ENCODE results near the gene SPG21.

SPG21 gene

DNA sequence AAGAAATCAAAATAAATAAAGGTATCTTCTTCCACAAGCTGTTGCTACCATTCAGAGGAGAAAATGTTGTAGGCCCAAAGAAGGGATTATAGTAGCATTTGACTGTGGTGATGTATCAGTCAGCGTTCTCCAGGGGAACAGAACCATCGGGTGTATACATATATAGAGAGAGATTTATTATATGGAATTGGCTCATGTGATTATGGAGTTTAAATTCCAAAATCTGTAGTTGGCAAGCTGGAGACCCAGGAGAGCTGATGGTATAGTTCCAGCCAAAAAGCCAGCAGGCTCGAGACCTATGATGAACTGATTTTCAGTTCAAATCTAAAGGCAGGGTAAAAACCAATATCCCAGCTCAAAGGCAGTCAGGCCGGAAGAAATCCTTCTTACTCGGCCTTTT is 7.4 kb upstream of the SPG21 start:
- H3K27ac ChIP-seq, result no peak overlapping the region
- no peak for DNase-seq (ENCODE audit: low read depth, low spot score)

DNA sequence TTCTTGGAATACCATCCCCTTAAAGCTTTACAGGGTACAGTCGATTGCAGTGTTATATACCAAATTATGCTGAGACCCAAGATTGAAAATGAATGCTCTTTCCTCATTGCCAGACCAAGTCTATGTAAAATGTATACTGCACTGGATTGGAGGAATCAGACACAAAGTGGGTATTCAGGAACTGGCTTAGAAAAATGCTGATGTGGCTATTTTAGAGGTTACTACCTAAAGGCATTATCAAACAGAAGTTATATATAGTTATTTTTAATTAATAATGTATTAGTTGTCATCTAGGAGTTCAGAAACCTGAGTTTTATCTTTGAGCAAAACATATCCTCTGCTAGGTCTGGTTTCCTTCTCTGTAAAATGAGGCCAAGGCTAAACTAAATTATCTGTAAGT is 3.6 kb upstream of the SPG21 start:
- no peak for DNase-seq (ENCODE audit: low read depth, low spot score)
- H3K27ac ChIP-seq, result no peak overlapping the region

DNA sequence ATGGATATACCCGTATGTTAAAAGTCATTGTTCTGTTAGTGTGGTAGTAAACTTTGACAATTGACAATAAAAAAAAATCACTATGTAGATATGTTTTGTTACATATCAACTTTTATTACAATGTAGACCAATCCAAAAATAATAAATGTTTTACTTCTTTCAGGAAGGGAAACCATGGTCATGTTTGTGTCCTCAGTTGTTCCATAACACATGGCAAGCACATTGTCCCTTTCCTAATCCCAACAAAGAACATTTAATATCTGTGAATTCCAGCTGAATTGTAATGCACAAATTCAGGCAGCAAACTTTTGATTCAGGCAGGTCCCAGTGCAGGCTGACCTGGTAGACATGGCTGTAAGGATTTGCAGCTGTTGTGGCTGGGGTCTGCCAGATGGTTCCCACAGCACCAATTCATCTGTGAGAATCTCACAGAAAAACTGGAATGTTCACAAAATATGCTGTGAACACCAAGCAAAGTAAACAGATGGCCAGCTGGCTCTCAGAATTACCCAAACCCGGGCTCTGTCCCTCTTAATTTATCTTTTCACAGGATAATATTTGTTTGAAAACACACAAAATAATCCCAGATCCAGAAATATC is 1.9 kb upstream of the SPG21 start:
- DNase-seq (ENCODE audit: low read depth, low spot score), result no peak
- no peak overlapping the region for H3K27ac ChIP-seq

DNA sequence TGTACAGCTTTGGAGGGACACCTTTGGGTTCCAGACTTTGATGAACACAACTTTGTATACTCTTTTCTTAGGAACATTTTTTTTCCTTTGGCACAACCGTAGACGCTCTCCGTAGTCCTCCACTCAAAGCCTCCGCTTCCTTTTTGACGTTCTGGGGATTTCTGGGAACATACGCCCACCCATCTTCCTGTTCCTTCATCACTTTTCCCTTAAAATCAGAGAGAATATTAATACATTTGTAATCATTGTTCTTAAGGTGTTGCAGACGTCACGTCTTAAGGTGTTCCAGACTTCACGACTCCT is 405 bp upstream of the SPG21 start:
- H3K27ac ChIP-seq, result peak overlapping the region; percentile 62
- DNase-seq (ENCODE audit: low read depth, low spot score), result no peak

DNA sequence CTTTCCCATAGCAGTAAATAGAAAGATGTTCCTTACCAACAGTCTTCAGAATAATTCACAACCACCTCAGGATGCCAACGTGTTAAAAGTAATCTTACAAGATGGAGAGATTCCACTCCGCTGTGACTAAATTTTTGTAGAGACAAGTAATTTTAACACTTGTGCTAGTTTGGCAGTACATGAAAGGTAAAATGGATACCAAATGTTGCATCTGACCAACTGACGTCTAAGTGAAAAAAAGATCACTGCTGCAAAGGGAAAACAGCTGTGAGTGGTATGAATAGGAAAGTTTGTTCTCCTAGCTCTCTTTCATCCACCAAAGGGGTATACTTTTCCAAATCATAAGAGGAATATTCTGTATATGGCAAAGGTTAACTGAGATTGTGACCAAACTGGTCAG is 2.6 kb downstream of the SPG21 start:
- no peak for DNase-seq (ENCODE audit: low read depth, low spot score)
- no peak overlapping the region for H3K27ac ChIP-seq

DNA sequence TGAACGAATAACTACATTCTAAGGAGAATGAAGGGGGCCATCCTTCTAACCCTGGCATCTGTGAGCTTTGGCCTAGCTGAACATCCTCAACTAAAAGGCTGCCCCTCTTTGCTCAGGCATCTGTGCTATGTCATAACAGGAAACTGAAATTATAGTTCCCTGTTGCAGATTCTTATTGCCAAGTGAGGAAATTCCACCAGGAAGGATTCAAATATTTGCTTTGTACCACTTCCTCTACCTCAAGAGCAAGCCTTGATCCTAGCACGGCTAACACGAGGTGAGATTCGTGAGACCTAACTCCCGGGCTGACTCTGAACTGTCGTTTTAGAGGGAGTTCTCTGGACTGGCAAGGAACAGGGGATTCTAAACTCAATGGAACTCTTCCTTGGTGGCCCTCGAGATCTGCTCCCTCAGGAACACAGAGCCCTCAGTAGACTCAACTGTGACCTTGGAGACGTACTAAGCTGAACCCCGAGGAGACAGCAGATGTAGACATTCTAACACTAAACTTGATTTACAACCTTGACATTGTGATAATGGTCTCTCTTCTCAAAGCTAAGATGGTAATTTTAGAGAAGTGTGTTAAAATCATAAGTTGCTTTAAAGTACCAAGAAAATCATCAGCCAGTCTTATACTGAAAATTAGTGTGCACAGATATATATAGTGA is 4.2 kb downstream of the SPG21 start:
- no peak for DNase-seq (ENCODE audit: low read depth, low spot score)
- H3K27ac ChIP-seq, result peak overlapping the region; percentile 47

DNA sequence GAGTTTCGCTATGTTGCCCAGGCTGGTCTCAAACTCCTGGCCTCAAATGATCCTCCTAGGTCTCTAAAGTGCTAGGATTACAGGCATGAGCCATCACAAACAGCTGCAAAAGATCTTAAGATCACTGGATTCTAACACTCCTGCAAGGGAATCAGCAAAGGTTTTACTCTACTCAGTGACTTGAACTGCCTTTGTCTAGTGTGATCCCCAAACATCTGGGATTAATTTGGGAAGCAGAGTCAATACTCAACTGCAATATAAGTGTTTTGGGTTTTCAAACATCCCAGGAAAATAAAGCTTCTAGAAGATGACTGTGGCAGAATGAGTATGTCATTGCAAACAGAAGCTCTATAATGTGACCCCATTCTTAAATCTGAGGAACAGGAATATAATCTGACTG is 7.2 kb downstream of the SPG21 start:
- DNase-seq (ENCODE audit: low read depth, low spot score), result no peak

DNA sequence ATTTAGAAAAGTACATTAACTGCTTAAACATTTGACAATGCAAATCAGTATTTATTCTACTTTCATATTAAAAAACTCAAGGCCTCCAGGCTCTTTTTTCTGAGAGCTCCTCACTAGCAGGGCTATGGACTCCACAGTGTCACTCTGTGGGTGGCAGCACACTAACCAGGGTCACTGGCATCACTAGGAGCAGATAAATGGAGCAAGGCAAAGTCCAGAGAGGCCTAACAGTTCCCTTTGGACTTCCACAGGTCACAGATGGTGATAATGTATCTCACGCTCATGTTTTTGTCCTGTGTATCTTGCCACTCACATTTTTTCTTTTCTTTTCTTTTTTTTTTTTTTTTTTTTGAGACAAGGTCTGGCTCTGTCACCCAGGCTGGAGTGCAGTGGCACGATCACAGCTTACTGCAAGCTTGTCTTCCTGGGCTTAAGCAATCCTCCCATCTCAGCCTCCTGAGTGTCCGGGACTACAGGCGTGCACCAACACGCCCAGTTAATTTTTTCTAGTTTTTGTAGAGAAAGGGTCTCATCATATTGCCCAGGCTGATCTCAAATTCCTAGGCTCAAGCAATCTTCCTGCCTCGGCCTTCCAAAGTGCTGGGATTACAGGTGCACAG is 7.8 kb downstream of the SPG21 start:
- no peak for DNase-seq (ENCODE audit: low read depth, low spot score)
- no peak overlapping the region for H3K27ac ChIP-seq

More for the DNA sequence above, 7.2 kb downstream of the SPG21 start:
- no peak overlapping the region for H3K27ac ChIP-seq

DNA sequence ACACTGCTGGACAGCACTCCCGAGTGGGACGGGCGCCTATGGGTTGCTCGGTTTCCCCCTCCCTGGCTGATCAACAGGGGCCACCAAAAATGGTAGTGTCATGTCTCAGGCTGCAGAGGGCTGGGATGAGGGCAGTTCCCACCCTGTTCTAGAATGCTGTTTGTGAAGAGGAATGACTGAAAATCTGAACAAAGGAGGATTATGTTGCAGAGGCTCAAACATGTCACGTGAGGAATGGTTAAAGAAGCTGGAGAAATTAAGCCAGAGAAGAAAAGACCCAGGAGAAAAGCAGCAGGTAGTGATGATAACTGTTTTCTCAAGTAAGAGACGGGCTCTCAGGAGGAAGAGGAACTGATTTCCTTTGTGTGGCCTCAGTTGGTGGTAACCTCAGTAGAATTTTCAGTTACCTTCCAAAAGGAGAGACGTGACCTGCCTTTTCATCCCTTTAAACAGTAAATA is 10.4 kb downstream of the SPG21 start:
- H3K27ac ChIP-seq, result no peak overlapping the region
- DNase-seq (ENCODE audit: low read depth, low spot score), result no peak

DNA sequence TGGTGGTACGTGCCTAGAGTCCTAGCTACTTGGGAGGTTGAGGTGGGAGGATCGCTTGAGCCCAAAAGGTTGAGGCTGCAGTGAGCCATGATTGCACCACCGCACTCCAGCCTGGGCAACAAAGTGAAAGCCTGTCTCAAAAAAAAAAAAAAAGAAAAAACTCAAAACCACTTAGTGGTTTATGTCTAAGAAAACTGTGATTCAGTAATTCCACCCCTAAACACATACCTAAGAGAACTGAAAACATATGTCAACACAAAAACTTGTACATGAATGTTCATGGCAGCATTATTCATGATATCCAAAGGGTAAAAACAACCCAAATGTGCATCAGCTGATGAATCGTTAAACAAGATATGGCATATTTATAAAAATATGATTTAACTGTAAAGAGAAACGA is 14.3 kb downstream of the SPG21 start:
- no peak overlapping the region for H3K27ac ChIP-seq
- DNase-seq (ENCODE audit: low read depth, low spot score), result no peak

DNA sequence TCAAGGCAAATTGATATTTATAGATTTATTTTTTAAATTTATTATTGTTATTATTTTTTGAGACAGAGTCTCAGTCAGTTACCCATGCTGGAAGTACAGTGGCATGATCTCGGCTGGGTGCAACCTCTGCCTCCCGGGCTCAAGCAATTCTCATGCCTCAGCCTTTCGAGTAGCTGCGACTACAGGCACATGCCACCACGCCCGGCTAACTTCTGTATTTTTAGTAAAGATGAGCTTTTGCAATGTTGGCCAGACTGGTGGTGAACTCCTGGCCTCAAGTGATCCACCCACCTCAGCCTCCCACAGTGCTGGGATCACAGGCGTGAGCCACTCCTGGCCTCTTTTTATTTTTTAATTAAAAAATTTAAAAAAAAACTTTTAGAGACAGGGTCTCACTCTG is 19.0 kb downstream of the SPG21 start:
- no peak overlapping the region for H3K27ac ChIP-seq
- no peak for DNase-seq (ENCODE audit: low read depth, low spot score)

DNA sequence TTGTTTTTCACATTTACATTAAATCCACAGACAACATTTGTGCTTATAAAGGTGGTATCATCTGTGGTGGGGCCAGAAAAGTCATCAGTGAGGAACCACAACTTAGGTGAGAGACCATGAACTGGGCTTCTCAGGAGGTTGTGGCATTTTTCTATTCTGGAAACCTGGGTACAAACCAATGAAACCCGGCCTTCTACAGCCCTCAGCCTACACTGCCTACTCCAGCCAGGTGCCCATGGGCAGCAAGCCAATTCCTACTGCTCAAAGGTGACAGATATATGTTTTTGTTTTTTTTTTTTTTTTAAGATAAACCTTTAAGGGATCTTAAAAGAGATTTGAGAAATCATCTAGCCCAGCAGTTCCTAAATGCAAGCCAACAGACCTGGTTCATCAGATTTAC is 20.3 kb downstream of the SPG21 start:
- DNase-seq (ENCODE audit: low read depth, low spot score), result no peak

DNA sequence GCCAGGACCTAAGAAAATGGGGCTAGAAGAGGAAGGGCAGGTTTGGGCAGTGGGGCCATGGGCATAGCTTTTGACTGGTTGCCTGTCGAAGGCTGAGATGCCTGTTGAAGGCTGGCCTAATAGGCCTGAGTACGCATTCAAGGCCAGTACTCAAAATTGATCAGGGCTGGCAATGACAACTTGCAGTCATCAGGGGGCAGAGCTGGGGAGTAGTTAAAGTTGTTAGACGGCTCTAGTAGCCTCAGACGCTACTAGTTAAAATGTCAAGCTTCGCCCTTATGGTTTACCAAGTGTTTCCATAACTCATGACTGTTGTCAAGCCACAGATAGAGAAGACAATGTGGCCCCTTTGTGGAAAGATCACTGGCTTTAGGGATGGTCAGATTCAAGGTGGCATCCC is 28.7 kb downstream of the SPG21 start:
- DNase-seq (ENCODE audit: low read depth, low spot score), result no peak
- no peak overlapping the region for H3K27ac ChIP-seq

More for the DNA sequence above, 20.3 kb downstream of the SPG21 start:
- H3K27ac ChIP-seq, result no peak overlapping the region

DNA sequence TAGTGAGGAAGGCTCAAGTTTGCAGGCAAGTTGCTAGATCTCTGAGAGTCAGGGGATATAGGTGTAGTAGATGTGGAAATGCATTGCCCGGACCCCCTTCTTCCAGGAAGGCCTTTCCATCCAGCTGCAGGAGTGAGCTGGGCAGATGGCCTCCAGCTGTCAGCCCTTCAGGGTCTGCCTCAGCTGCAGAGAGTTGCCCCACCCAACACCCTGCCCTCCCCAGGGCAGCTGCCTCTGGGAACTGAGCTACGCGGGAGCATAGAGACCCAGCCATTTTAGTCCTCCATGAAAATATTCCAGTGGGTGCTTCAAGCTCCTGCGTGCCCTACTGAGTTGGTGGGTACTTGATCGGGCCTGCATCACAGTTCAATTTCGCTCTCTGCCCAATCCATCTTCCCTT is 29.6 kb downstream of the SPG21 start:
- H3K27ac ChIP-seq, result no peak overlapping the region
- DNase-seq (ENCODE audit: low read depth, low spot score), result no peak

DNA sequence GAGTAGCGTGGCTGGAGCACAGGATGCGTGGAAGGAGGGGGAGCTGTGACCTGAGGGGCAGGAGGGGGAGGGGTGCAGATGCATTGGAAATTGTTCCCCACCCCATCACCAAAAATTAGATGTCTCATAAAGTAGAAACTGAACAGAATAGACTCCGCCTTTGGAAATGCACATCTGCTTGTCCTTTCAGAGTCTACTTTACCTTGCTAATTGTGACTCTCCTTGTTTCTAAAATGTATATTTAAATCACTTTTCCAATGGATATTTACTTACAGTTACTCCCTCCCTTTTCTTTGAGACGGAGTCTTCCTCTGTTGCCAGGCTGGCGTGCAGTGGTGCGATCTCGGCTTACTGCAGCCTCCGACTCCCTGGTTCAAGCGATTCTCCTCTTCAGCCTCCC is 30.6 kb downstream of the SPG21 start:
- DNase-seq (ENCODE audit: low read depth, low spot score), result no peak
- H3K27ac ChIP-seq, result no peak overlapping the region

DNA sequence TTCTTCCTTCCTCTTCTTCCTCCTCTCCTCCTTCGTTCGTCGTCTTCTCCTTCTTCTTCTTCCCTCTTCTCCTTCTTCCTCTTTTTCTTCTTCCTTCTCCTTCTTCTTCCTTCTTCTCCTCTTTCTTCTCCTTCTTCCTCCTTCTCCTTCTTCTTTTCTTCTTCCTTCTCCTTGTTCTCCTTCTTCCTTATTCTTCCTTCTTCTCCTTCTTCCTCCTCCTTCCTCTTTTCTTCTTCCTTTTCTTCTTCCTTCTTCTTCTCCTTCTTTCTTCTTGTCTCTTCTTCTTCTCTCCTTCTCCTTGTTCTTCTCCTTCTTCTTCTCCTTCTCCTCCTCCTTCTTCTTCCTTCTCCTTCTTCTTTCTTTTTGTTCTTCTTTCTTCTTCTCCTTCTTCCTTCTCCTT is 35.3 kb downstream of the SPG21 start:
- DNase-seq (ENCODE audit: low read depth, low spot score), result no peak
- no peak overlapping the region for H3K27ac ChIP-seq

DNA sequence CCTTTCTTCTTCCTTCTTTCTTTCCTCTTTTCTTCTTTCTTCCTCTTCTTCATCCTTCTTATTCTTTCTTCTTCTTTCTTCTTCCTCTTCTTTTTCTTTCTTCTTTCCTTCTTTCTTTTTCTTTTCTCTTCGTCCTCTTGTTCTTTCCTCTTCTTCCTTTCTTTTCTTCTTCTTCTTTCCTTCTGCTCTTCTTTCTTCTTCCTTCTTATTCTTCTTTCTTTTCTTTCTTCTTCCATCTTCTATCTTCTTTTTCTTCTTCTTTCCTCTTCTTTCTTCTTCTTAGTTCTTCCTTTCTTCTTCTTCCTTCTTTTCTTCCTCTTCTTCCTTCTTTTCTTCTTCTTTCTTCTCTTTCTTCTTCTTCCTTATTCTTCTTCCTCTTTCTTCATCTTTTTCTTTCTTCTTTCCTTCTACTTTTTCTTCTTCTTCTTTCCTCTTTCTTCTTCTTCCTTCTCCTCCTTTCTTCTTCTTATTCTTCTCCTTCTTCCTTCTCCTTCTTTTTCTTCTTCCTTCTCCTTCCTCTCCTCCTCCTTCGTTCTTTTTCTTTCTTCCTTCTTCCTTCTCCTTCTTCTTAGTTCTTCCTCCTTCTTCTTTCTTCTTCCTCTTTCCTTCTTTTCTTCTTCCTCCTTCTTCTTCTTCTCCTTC is 37.8 kb downstream of the SPG21 start:
- DNase-seq (ENCODE audit: low read depth, low spot score), result no peak
- no peak overlapping the region for H3K27ac ChIP-seq

DNA sequence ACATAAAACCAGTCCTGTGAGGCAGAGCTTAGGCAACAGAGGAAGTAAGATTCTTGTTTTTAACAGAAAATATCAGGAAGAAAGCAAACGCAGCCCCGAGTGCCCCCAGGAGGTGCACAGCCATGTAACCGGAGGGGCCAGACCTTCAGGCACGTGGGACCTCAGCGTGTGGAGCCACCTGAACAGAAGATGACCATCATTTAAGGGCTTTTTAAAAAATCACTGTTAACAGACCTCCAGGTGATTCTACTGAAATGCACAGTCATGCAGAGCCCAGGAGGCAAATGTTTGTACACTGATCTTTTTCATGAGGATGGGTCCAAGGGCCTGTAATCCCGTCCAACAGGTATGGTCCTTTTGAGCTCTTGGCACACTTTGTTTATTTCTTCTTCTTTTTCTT is 38.8 kb downstream of the SPG21 start:
- H3K27ac ChIP-seq, result no peak overlapping the region
- DNase-seq (ENCODE audit: low read depth, low spot score), result no peak

DNA sequence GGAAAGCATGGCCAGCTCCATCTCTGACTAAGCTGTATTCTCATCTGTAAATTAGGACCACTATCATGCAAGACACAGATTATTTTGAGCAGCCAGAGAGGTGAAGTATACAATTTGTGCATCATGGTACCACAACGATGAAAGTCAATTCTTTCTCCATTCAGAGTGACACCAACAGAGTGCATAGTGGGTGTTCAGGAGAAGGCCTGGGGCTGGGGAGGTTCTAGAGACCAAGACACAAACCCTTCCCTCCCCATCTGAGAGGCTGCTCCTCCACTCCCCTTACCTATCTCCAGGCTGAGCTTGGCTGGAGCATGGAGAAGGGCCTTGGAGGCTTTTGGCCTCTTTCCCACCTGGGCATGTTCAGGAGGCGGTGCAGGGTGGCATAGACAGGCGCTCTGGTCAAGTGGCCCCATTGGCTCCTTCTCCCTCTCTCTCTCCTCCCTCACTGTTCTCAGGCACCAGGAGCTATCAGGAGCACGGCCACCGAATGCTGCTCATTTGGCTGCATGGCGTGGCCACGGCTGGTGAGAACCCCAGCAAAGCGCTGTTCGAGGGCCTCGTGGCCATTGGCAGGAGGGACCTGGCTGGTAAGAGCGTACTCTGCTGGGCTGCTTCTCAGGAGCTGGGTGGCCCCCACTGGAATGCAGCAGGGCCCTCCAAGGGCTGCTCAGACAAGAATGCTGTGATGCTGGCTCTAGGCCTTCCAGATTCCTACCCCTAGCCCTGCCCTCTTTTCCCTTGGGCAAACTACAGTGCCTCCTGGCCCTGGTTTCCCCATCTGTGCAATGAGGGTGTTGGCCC is 40.1 kb downstream of the SPG21 start:
- no peak overlapping the region for H3K27ac ChIP-seq
- no peak for DNase-seq (ENCODE audit: low read depth, low spot score)

DNA sequence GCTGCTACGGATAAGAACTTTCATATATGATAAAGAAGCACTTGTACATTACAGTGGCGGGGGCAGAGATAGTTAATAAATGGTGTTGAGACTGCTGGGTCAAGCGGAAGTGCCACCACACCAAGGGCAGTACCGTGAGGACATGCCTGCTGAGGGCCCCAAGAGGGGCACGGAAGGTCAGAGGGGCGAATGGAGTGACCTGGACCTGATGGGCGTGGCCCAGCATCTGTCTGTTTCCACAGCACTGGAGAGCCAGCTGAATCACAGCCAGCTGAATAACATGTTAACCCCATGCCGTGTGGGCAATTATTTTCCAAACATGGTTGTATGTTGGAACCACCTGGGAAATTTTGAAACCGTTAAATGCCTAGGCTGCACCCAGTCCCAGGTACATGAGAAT is 40.8 kb downstream of the SPG21 start:
- DNase-seq (ENCODE audit: low read depth, low spot score), result no peak
- no peak overlapping the region for H3K27ac ChIP-seq

DNA sequence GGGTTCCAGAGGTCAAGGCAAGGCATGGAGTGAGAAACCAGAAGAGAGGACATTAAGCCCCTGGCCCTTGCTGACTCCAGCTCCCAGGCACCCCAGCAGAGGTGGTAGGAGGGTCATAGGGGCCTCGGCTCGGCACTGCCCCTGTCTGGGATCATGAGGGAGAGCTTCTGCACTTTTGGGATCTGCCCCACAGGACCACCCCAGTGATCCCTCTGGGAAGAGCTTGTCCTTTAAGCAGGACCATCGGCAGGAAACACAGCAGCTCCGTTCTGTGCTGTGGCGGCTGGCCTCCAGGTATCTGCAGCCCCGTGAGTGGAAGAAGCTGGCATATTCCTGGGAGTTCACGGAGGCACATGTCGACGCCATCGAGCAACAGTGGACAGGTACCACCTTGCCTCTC is 42.5 kb downstream of the SPG21 start:
- H3K27ac ChIP-seq, result no peak overlapping the region
- no peak for DNase-seq (ENCODE audit: low read depth, low spot score)

Data from epithelial cell of prostate (primary cell).